Activated CD8-positive, alpha-beta T cell treated with anti-CD3 and anti-CD28 coated beads, Interleukin-2, amount 10 ng/mL, durations not matched to agents 7 days and 5 days (primary cell): ENCODE measurements around the gene ST14. TPM values are rescaled to one million over a fixed set of nuclear protein-coding genes. Genes with fewer than 3 reads are reported as not detected.

Experiments
- ATAC-seq: fragments of 150-1000 bp; cut with Tn5 transposase; one replicate; pipeline ENCODE4 v1.10.0; 2021; ENCODE audit warnings: moderate library complexity
- CTCF ChIA-PET: fragments of 350-600 bp; sonication (Branson Sonifier 250); formaldehyde crosslinking; loops from one replicate; lab custom pipeline; 2021; ENCODE audit warnings: antibody characterized with exemption; lab: Charles Lee
- POLR2A ChIA-PET: fragments of 350-600 bp; sonication (Branson Sonifier 250); formaldehyde crosslinking; loops from one replicate; lab custom pipeline; 2021; ENCODE audit warnings: antibody characterized with exemption; lab: Charles Lee
- DNase-seq: peaks from one replicate; pipeline ENCODE4 v3.0.0-alpha.2; 2020
- H3K27ac Mint-ChIP-seq: one replicate; pipeline ENCODE4 v1.8.0; 2021; ENCODE audit warnings: mild to moderate bottlenecking, mixed read lengths
- H3K27me3 Mint-ChIP-seq: one replicate; pipeline ENCODE4 v1.8.0; 2021; ENCODE audit warnings: low read depth, mixed read lengths
- H3K36me3 Mint-ChIP-seq: one replicate; pipeline ENCODE4 v1.8.0; 2021; ENCODE audit warnings: low read depth, mixed read lengths
- H3K4me1 Mint-ChIP-seq: one replicate; pipeline ENCODE4 v1.8.0; 2021; ENCODE audit warnings: low read depth, mixed read lengths
- H3K4me3 Mint-ChIP-seq: one replicate; pipeline ENCODE4 v1.8.0; 2021; ENCODE audit warnings: mild to moderate bottlenecking, mixed read lengths
- H3K9me3 Mint-ChIP-seq: one replicate; pipeline ENCODE4 v1.8.0; 2022; ENCODE audit warnings: mixed read lengths; ENCODE audit not compliant: insufficient read depth
- total RNA-seq, 2 experiments: library from RNA; stranded (reverse); gene quantifications; one replicate each; pipeline ENCODE4 v1.2.3, GENCODE V29; 2021

ST14 gene
- total RNA-seq, 2 experiments from 2014 or later = not detected

- CTCF ChIA-PET = interaction anchor here (2.1 kb wide), 1 partner anchor 214 kb away, joined by 7 read pairs; no protein-coding TSS in a partner anchor
- H3K27ac Mint-ChIP-seq = no peak overlapping the region
- no peaks in the 10 kb centered on the region for H3K9me3 Mint-ChIP-seq
These were observed 21.6 kb upstream of the ST14 start for GRCh38 chr11:130137999-130138398.

GRCh38 chr11:130139401-130139800 lies 20.2 kb upstream of the ST14 start:
- no peak for ATAC-seq
- ChIA-PET CTCF (interaction anchor here (1.0 kb wide), 1 partner anchor 147 kb away, joined by 3 read pairs; no protein-coding TSS in a partner anchor), POLR2A (no interaction called here)
- H3K36me3 Mint-ChIP-seq = no peaks in the 10 kb centered on the region
- H3K4me3 Mint-ChIP-seq = no peak overlapping the region
- no peak for DNase-seq
- no peaks in the 10 kb centered on the region for H3K4me1 Mint-ChIP-seq
- no peak overlapping the region for H3K27ac Mint-ChIP-seq
- H3K27me3 Mint-ChIP-seq = no peaks in the 10 kb centered on the region
- H3K9me3 Mint-ChIP-seq = no peaks in the 10 kb centered on the region

More at GRCh38 chr11:130137999-130138398, 21.6 kb upstream of the ST14 start:
- ATAC-seq (no peak), DNase-seq (no peak)
- Mint-ChIP-seq H3K4me3 (no peak overlapping the region), H3K36me3 (no peaks in the 10 kb centered on the region), H3K27me3 (no peaks in the 10 kb centered on the region), H3K4me1 (no peaks in the 10 kb centered on the region)
- POLR2A ChIA-PET = no interaction called here

DNA sequence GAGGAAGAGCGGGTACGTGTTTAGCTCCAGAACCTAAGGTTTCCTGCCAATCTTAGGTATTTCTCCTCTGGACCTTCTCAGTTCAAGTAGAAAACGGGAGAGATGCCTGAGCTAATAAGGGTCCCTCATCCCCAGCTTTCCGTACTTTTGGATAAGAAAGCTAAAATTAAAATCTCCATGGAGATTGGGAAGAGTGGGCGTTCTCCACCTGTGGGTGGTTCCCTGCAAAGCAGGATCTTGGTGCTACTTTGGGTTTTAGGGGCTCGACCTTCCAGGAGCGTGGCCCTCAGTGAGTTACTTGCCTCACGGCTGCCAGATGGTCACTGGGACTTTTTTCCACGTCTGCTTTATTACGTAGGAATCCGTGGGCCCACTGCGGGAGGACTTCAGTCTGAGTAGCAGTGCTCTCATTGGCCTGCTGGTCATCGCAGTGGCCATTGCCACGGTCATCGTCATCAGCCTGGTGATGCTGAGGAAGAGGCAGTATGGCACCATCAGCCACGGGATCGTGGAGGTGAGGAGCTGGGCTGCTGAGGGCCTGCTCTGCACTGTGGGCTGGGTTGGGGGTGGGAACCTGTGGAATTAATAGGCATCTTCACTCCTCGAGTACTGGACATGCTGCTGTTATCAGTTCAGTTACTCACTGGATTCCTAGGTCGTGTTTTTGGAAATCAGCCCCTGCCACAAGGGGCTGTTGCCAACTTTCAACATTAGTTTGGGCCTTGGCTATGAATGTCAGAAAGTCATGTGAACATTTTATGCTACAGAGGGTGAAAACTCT lies 17.8 kb upstream of the ST14 start:
- ChIA-PET CTCF (interaction anchor here (0.6 to 0.7 kb wide), 2 partner anchors 10 to 219 kb away, joined by 3 read pairs; no protein-coding TSS in a partner anchor), POLR2A (no interaction called here)
- no peak overlapping the region for H3K27ac Mint-ChIP-seq
- no peak for ATAC-seq
- peaks cover 4% of the 10 kb centered on the region for H3K4me1 Mint-ChIP-seq
- H3K4me3 Mint-ChIP-seq = no peak overlapping the region
- H3K9me3 Mint-ChIP-seq = no peaks in the 10 kb centered on the region
- no peak for DNase-seq
- H3K36me3 Mint-ChIP-seq = no peaks in the 10 kb centered on the region
- no peaks in the 10 kb centered on the region for H3K27me3 Mint-ChIP-seq

DNA sequence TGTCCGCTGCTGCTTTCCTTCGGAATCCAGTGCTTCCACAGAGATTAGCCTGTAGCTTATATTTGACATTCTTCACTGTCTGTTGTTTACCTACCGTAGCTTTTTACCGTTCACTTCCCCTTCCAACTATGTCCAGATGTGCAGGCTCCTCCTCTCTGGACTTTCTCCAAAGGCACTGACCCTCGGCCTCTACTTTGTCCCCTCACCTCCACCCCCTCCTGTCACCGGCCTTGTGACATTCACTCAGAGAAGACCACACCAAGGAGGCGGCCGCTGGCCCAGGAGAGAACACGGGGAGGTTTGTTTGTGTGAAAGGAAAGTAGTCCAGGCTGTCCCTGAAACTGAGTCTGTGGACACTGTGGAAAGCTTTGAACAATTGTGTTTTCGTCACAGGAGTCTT lies 15.4 kb upstream of the ST14 start:
- no peaks in the 10 kb centered on the region for H3K36me3 Mint-ChIP-seq
- no peak overlapping the region for H3K27ac Mint-ChIP-seq
- DNase-seq (no peak), ATAC-seq (no peak)
- no peaks in the 10 kb centered on the region for H3K27me3 Mint-ChIP-seq
- no peak overlapping the region for H3K4me3 Mint-ChIP-seq
- ChIA-PET POLR2A (no interaction called here), CTCF (interaction anchor here (1.0 kb wide), 1 partner anchor 12 kb away, joined by 3 read pairs; no protein-coding TSS in a partner anchor)
- H3K9me3 Mint-ChIP-seq = no peaks in the 10 kb centered on the region
- H3K4me1 Mint-ChIP-seq = peaks cover 11% of the 10 kb centered on the region

DNA sequence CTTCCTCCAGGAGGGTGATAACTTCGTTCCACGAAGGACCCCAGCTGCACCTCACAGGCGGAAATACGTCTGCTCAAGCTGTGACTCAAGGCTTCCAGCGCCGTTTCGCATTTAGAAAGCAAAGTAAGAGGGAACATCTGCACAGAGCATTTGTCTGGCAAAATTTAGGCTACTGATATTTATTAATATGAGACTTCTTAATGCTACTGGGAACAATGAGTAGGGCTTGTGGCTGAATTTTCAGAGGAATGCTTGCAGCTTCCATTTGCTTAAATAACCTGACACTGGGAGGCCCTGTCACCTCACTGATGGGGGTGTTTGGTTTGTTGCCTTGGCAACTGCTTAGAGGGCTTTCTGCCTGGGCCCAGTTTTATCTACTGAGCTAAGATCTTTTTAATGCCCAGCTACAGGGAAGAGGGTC lies 14.7 kb upstream of the ST14 start:
- Mint-ChIP-seq H3K36me3 (no peaks in the 10 kb centered on the region), H3K27me3 (no peaks in the 10 kb centered on the region), H3K9me3 (no peaks in the 10 kb centered on the region), H3K4me1 (peaks cover 11% of the 10 kb centered on the region), H3K27ac (no peak overlapping the region), H3K4me3 (no peak overlapping the region)
- ChIA-PET CTCF (interaction anchor here (1.1 to 2.1 kb wide), 3 partner anchors 10 to 218 kb away, joined by 3 to 14 read pairs (median 3); no protein-coding TSS in a partner anchor), POLR2A (no interaction called here)
- DNase-seq (no peak), ATAC-seq (peak; percentile 22)

DNA sequence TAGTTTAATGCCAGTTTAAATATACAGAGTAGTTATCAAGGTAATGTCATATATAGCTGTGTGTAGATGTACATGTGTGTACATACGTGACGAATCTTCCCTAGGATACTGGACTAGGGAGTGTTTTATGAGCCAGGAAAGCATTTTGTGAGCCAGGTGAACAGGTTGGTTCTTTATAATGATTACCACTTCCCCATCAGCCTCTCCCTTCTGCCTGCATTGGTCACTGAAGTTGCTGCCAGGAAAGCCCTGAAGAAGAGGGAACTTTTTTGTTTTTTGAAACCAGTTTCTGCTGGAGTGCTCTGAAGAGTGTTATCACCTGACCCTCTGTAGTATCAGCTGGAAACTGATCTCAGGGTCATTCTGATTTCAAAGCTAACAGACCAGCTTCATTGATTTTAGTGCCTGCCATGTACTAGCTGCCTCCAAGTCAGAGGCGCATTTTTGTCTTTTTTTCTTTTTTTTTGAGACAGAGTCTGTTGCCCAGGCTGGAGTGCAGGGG lies 14.2 kb upstream of the ST14 start:
- Mint-ChIP-seq H3K4me1 (peaks cover 11% of the 10 kb centered on the region), H3K36me3 (no peaks in the 10 kb centered on the region), H3K27me3 (no peaks in the 10 kb centered on the region), H3K27ac (no peak overlapping the region), H3K9me3 (no peaks in the 10 kb centered on the region), H3K4me3 (no peak overlapping the region)
- ATAC-seq (no peak), DNase-seq (no peak)
- CTCF ChIA-PET = interaction anchor here (1.1 to 2.1 kb wide), 3 partner anchors 11 to 219 kb away, joined by 3 to 14 read pairs (median 3); no protein-coding TSS in a partner anchor
- POLR2A ChIA-PET = no interaction called here

GRCh38 chr11:130145975-130146776 lies 13.4 kb upstream of the ST14 start:
- DNase-seq (no peak), ATAC-seq (peak; percentile 34)
- no peak overlapping the region for H3K4me3 Mint-ChIP-seq
- no peaks in the 10 kb centered on the region for H3K36me3 Mint-ChIP-seq
- H3K4me1 Mint-ChIP-seq = peaks cover 11% of the 10 kb centered on the region
- H3K27me3 Mint-ChIP-seq = no peaks in the 10 kb centered on the region
- H3K9me3 Mint-ChIP-seq = no peaks in the 10 kb centered on the region
- ChIA-PET CTCF (interaction anchor here (0.6 to 2.1 kb wide), 5 partner anchors 10 to 241 kb away, joined by 3 to 14 read pairs (median 3); no protein-coding TSS in a partner anchor), POLR2A (no interaction called here)
- H3K27ac Mint-ChIP-seq = no peak overlapping the region

DNA sequence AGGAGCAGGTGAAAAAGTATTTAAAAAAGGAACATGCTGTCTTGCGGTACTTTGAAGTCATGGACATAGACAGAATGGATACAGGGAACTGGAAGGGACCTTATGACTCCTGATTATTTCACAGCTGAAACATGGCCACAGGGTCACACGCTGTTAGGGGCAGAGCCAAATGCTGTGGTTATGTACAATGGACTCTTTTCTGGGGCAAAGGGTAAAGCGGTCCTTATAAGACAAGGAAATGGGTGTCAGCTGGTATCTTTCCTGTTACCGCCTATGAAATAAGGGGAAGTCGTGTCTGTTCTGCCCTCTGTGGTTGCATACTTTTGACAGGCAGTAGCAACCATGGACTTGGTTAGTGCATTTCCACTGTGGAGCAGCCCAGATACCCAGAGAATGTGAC lies 12.8 kb upstream of the ST14 start:
- H3K4me3 Mint-ChIP-seq = no peak overlapping the region
- H3K4me1 Mint-ChIP-seq = peaks cover 11% of the 10 kb centered on the region
- CTCF ChIA-PET = interaction anchor here (0.6 to 2.1 kb wide), 4 partner anchors 10 to 242 kb away, joined by 3 to 14 read pairs (median 4); no protein-coding TSS in a partner anchor
- POLR2A ChIA-PET = no interaction called here
- ATAC-seq (peak; percentile 59), DNase-seq (peak; percentile 29)
- H3K27me3 Mint-ChIP-seq = no peaks in the 10 kb centered on the region
- no peaks in the 10 kb centered on the region for H3K9me3 Mint-ChIP-seq
- no peaks in the 10 kb centered on the region for H3K36me3 Mint-ChIP-seq
- H3K27ac Mint-ChIP-seq = peak overlapping the region; percentile 57

DNA sequence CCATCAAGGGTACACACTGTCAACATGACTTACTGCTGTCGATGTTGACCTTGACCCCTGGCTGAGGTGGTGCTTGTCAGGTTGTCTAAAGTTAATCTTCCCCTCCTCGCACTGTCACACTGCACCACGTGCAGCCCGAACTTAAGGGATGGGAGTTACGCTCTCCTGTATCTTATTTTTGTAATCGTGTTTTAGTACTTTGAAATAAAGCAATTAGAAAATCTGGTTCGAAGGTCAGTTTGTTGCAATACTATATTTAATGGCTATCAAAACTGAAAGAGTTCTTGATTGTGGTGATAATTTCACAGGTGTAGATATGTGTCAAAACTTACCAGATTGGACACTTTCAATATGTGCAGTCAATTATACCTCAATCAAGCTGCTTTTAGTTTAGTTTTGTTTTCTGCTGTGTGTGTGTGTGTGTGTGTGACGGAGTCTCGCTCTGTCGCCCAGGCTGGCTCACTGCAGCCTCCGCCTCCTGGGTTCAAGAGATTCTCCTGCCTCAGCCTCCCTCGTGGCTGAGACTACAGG lies 10.7 kb upstream of the ST14 start:
- H3K4me3 Mint-ChIP-seq = no peak overlapping the region
- CTCF ChIA-PET = no interaction called here
- POLR2A ChIA-PET = no interaction called here

DNA sequence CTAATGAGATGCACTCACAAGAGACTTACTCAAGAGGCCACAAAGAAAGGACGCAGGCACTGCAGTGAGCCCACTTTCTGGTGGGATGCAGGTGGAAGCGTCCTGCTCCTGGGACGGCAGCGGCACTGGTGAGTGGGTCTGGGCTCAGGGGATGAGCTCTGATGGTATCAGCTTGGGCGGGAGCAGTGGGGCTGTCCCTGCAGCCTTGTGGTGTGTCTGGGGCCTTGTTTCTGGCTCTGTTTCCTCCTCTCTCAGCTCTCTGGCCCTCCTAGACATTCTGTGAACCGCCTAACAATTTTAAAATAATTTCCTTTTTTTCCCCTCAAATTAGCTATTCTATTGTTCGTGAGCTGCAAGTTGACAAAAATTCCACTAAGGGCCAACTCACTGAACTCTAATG lies 8.8 kb upstream of the ST14 start:
- Mint-ChIP-seq H3K4me3 (no peak overlapping the region), H3K9me3 (no peaks in the 10 kb centered on the region), H3K27ac (no peak overlapping the region), H3K27me3 (peaks cover 4% of the 10 kb centered on the region), H3K36me3 (no peaks in the 10 kb centered on the region), H3K4me1 (peaks cover 11% of the 10 kb centered on the region)
- POLR2A ChIA-PET = no interaction called here
- DNase-seq = no peak
- CTCF ChIA-PET = interaction anchor here (1.1 to 2.0 kb wide), 2 partner anchors 19 to 62 kb away, joined by 3 to 6 read pairs; no protein-coding TSS in a partner anchor
- no peak for ATAC-seq

More for the DNA sequence above, 10.7 kb upstream of the ST14 start:
- Mint-ChIP-seq H3K36me3 (no peaks in the 10 kb centered on the region), H3K27me3 (no peaks in the 10 kb centered on the region), H3K9me3 (no peaks in the 10 kb centered on the region), H3K4me1 (peaks cover 11% of the 10 kb centered on the region), H3K27ac (no peak overlapping the region)
- DNase-seq = no peak
- no peak for ATAC-seq

DNA sequence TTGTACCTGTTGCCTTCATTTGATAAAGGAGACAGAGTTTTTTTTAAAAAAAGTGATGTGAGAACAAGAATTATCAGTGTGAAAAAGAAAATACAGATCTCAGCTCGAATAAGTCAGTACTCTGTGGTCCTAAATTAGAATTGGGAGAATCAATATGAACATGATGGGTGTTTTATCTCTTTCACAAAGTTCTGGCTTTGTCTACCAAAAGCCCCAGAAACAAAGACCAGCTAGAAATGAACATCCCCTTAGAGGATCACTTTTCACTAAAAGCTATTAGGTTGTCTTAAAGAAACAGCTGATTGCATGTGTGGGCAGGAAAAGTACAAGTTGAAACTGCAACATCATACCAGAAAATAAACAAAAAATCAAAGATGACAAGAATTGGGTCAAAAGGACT lies 8.4 kb upstream of the ST14 start:
- Mint-ChIP-seq H3K36me3 (no peaks in the 10 kb centered on the region), H3K4me1 (peaks cover 11% of the 10 kb centered on the region), H3K27me3 (peaks cover 4% of the 10 kb centered on the region), H3K4me3 (no peak overlapping the region), H3K9me3 (no peaks in the 10 kb centered on the region), H3K27ac (no peak overlapping the region)
- ATAC-seq (no peak), DNase-seq (no peak)
- ChIA-PET POLR2A (no interaction called here), CTCF (interaction anchor here (1.1 to 2.0 kb wide), 2 partner anchors 19 to 61 kb away, joined by 3 to 6 read pairs; no protein-coding TSS in a partner anchor)
